ENCODE results near the gene TTC9B.

GRCh38 chr19:40246292-40247073 is 28.3 kb upstream of the TTC9B start:
- TF ChIP-seq ZNF274 (IDR thresholded peaks at IDR 0.05; ENCODE audit: borderline replicate concordance, extremely low read depth, low read length) (no peak), CTCF (IDR thresholded peaks at IDR 0.05; ENCODE audit: control extremely low read depth in 1 of 3, insufficient read depth in 1 of 3, low read depth in 1 of 3, low read length in 3 of 3) (no peak), NANOG (IDR thresholded peaks at IDR 0.05; ENCODE audit: insufficient read depth, low read depth, low read length, poor library complexity, severe bottlenecking) (no peak), POLR2A (IDR thresholded peaks at IDR 0.05; ENCODE audit: control extremely low read depth in 1 of 2, low read depth in 2 of 2, low read length in 2 of 2) (no peak), EZH2 (IDR thresholded peaks at IDR 0.05; ENCODE audit: low read depth, low read length, severe bottlenecking) (no peak), RAD21 (IDR thresholded peaks at IDR 0.05 in 1 of 2, conservative IDR thresholded peaks at IDR 0.05 in 1 of 2; ENCODE audit: low read depth in 2 of 2, low read length in 2 of 2) (no peak), KDM1A (IDR thresholded peaks at IDR 0.05; ENCODE audit: borderline replicate concordance, low read length) (no peak), BCL11A (IDR thresholded peaks at IDR 0.05; ENCODE audit: low read depth in 2 of 2, low read length in 2 of 2) (no peak), SP1 (IDR thresholded peaks at IDR 0.05; ENCODE audit: low read depth, low read length) (no peak)

Measured in H1 (cell line).